Activated naive CD4-positive, alpha-beta T cell treated with anti-CD3 and anti-CD28 coated beads, Interleukin-2, amount 10 ng/mL, durations not matched to agents 7 days and 5 days (primary cell): ENCODE results near the gene CGN.

ENCODE experiments used
- CTCF ChIA-PET: fragments of 350-600 bp; sonication (Branson Sonifier 250); formaldehyde crosslinking; loops from one replicate; lab custom pipeline; 2021; ENCODE audit warnings: antibody characterized with exemption; lab: Charles Lee
- DNase-seq: peaks from one replicate; pipeline ENCODE4 v3.0.0-alpha.2; 2020
- H3K27ac Mint-ChIP-seq: one replicate; pipeline ENCODE4 v1.8.0; 2021; ENCODE audit warnings: mild to moderate bottlenecking, moderate library complexity, mixed read lengths
- H3K27me3 Mint-ChIP-seq: one replicate; pipeline ENCODE4 v1.8.0; 2021; ENCODE audit warnings: mild to moderate bottlenecking, mixed read lengths
- H3K36me3 Mint-ChIP-seq: one replicate; pipeline ENCODE4 v1.8.0; 2021; ENCODE audit warnings: mixed read lengths
- H3K4me1 Mint-ChIP-seq: one replicate; pipeline ENCODE4 v1.8.0; 2021; ENCODE audit warnings: mixed read lengths
- H3K4me3 Mint-ChIP-seq: one replicate; pipeline ENCODE4 v1.8.0; 2021; ENCODE audit warnings: mild to moderate bottlenecking, moderate library complexity, mixed read lengths
- H3K9me3 Mint-ChIP-seq: one replicate; pipeline ENCODE4 v1.8.0; 2021; ENCODE audit warnings: mixed read lengths

CGN gene

DNA sequence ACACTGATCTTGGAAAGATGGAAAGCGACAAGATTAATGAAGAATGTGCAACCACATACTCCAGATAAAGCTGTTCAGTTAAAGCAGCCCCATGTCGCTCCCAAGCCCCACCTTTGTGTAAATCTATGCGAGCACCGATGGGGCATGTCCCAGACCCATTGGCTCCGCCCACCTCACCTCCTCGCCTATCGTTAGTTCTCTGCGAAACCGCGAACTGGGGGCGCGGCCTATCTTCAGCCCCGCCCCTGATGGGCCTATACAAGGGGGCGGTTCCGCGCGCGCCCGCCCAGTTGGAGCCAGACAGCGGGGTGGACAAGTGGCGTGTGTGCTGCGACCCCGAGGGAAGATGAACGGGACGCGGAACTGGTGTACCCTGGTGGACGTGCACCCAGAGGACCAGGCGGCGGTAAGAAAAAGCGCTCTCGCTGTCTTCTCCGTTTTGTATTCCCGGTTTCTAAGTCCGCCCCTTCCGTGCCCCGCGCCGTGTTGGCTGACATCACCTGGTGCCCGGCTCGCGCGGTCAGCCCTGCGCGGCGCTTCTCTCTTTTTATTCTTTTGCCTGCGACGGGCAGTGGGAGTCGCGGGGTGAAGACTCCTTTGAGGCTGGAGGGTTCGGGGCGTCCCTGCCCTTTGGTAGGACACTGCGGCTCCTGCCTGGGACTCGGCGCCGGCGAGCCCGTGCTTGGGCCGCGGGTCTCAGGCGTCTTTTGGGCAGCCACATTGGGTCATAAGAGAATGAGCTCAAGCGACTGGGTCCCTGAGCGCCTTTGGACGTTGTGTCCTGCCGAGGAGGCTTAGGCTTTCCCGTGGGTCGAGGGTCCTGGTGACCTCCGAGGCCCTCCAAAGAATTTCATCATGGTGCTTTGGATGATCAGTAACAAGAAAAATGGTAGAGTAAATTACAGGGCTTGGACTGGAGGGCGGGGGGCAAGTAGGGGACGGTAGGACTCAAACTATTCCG, 29.1 kb downstream of the CGN start, which contains the start of gene TUFT1:
Gene TUFT1 (plus strand): TSS at position 289 of the 961 bp plus-strand sequence. CDS start 58 bp downstream, at position 347.
- H3K9me3 Mint-ChIP-seq, result no peaks in the 10 kb centered on the region
- H3K4me3 Mint-ChIP-seq, result peak within 1 kb of the TSS; percentile 87
- CTCF ChIA-PET, result interaction anchor here (1.3 to 1.6 kb wide), 4 partner anchors 54 to 296 kb away, joined by 4 to 6 read pairs (median 6); partner anchors contain the start of gene TDRKH
- no peaks in the 10 kb centered on the region for H3K36me3 Mint-ChIP-seq
- H3K27me3 Mint-ChIP-seq, result peaks cover 38% of the 10 kb centered on the region
- peak within 1 kb of the TSS; percentile 70 for H3K27ac Mint-ChIP-seq
- peaks cover 26% of the 10 kb centered on the region for H3K4me1 Mint-ChIP-seq
- DNase-seq, result peak; percentile 96

DNA sequence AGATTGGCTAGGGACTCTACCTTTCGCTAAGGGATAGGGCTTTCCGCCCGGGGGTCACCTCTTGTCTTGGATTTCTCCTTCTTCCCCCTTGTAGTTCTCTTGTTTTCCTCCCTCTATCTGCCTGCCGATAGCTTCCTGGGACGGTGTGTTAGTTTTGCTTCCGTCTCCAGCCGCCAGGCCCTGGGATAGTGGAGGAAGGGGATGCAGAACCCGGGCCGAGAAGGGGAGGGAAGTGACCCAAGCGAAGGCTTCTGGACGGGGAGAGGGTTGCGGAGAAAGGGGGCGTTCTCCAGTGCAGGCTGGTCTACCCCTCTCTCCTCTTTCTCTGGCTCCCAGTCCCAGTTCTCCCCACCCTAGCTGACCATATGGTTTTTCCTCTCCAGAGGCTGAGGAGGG, 29.8 kb downstream of the CGN start:
- CTCF ChIA-PET, result interaction anchor here (1.6 kb wide), 1 partner anchor 53 kb away, joined by 5 read pairs; no protein-coding TSS in a partner anchor
- H3K4me3 Mint-ChIP-seq, result peak overlapping the region; percentile 87
- H3K9me3 Mint-ChIP-seq, result no peaks in the 10 kb centered on the region
- peaks cover 31% of the 10 kb centered on the region for H3K27me3 Mint-ChIP-seq
- DNase-seq, result peak; percentile 27
- no peaks in the 10 kb centered on the region for H3K36me3 Mint-ChIP-seq
- H3K4me1 Mint-ChIP-seq, result peaks cover 26% of the 10 kb centered on the region
- H3K27ac Mint-ChIP-seq, result peak overlapping the region; percentile 7

DNA sequence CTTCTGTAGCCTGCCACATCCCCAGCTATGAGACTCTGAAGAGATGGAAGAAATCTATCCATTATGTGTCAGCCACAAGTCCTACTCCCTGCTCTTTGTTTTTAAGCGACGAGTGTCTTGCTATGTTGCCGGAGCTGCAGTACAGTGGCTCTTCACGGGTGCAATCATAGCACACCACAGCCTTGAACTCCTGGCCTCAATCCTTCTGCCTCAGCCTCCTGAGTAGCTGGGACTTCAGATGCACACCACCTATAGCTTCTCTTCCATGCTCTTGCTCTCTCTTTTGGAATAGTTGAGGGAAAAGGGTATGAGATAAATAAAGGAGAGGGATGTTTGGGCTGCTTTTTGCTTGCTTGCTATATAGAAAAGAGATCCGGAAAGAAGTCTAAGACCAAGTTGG, 30.6 kb downstream of the CGN start:
- Mint-ChIP-seq H3K36me3 (no peaks in the 10 kb centered on the region), H3K4me3 (peak overlapping the region; percentile 87), H3K27me3 (peaks cover 31% of the 10 kb centered on the region), H3K4me1 (peaks cover 26% of the 10 kb centered on the region), H3K27ac (no peak overlapping the region), H3K9me3 (no peaks in the 10 kb centered on the region)
- CTCF ChIA-PET, result interaction anchor here (1.1 to 1.6 kb wide), 2 partner anchors 18 to 52 kb away, joined by 5 read pairs; no protein-coding TSS in a partner anchor
- DNase-seq, result no peak

DNA sequence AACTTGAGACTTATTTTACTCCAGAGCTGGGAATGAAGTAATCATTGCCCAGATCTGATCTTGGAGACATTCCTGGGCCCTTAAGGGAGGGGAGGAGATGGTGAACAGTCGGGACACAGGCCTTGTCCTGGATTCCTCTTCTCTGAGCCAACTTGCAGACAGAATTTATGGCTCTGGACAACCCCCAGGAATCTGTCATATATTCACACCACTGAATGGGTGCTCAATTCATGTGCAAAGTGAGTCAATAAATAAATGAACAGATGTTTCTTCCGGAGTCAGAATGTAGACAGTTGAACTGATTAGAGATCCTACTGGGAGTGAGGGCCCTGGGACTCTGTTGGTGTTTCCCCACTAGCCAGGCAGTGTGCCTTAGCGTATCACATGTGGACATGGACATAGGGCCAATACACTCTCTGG, 31.5 kb downstream of the CGN start:
- no peak for DNase-seq
- H3K27ac Mint-ChIP-seq, result no peak overlapping the region
- H3K36me3 Mint-ChIP-seq, result no peaks in the 10 kb centered on the region
- no peaks in the 10 kb centered on the region for H3K9me3 Mint-ChIP-seq
- peaks cover 31% of the 10 kb centered on the region for H3K27me3 Mint-ChIP-seq
- CTCF ChIA-PET, result no interaction called here
- no peak overlapping the region for H3K4me3 Mint-ChIP-seq
- H3K4me1 Mint-ChIP-seq, result peaks cover 33% of the 10 kb centered on the region

DNA sequence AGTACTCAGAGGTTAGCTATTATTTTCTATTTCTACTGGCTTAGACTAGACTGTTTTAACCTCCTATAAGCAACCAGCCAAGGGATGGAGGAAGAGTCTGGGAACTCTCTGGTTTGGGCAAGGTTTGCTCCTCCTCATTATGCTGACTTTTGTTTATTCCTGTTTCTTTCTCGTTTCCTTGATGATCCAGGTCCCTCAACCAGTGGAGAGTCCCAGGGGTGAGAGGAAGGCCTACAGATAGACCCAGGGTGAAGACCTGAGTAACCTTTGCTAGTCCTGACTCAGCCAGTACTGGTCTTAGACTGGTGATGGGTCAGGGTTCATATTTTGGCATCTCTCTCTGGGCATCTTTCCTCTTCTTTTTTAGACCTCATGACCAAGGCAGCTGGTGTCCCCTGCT, 34.4 kb downstream of the CGN start:
- Mint-ChIP-seq H3K4me3 (no peak overlapping the region), H3K27ac (no peak overlapping the region), H3K27me3 (peaks cover 25% of the 10 kb centered on the region), H3K36me3 (no peaks in the 10 kb centered on the region), H3K9me3 (no peaks in the 10 kb centered on the region), H3K4me1 (peaks cover 23% of the 10 kb centered on the region)
- no peak for DNase-seq
- CTCF ChIA-PET, result interaction anchor here (1.1 kb wide), 1 partner anchor 132 kb away, joined by 4 read pairs; no protein-coding TSS in a partner anchor

DNA sequence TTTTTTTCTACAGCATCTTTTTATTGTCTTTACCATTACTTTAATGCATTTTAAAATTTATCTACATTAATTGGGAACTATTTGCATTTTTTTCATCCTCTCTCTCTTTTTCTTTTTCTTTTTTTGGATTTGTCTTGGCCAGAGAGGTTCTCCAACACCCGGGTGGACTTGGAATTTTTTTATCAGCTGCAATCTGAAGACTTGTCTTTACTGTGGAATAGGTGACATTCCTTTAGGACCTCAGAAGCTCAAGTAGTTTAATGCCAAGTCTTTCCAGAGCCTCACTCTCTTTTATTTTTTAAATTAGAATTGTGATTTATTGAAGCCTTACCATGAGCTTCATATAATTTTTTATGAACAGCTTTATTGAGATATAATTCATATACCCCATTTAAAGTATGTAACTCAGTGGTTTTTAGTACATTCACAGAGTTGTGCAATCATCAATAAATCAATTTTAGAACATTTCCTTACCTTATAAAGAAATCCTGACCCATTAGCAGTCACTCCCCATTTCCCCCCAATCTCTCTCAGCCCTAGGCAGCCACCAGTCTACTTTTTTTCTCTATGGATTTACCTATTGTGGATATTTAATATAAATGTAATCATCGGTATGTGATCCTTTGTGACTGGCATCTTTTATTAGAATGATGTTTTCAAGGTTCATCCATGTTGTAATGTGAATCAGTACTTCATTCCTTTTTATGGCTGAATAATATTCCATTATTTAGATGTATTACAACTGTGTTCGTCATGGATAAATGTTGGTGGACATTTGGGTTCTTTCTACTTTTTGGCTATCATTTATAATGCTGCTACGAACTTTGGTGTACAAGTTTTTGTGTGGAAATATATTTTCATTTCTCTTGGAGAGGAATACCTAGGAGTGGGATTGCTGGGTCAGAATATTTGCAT, 35.1 kb downstream of the CGN start:
- Mint-ChIP-seq H3K9me3 (no peaks in the 10 kb centered on the region), H3K4me1 (peaks cover 16% of the 10 kb centered on the region), H3K27ac (no peak overlapping the region), H3K4me3 (no peak overlapping the region), H3K36me3 (no peaks in the 10 kb centered on the region), H3K27me3 (peaks cover 18% of the 10 kb centered on the region)
- CTCF ChIA-PET, result interaction anchor here (1.1 kb wide), 1 partner anchor 132 kb away, joined by 4 read pairs; no protein-coding TSS in a partner anchor
- DNase-seq, result no peak

DNA sequence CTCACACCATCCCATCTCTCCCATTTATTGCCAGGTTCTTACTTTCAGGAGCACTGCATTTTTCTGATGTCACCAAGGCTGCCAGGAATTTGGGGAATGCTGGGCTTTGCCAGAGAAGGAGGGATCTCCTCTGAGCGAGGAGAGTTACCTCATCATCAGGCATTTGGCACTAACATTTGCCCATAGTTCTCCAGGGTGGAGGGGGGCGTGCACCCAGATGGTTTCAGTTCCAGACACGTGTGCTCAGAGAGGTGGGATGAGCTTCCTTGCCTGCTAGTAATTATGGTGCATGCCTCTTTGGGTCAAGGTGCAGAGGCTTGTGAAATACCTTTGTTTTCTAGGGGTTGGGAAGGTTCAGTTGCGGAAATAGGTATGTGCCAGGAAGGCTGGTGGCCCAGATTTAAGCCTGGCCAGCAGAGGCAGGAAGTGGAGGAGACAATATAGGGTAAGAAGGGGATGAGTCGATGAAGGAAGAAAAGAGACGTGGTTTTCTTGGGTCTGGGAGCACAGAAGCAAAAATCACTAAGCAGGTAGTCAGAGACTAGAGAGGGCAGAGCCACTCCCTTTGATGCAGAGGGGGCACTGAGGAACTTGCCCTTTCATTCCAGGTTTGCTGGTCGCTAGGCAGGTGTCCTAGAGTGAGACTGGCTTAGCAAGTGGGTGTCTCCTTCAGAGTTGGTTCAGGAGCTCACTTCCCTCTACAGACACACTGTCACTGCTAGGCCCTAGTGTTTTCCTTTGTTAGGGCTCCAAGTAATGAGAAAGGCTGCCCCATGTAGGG, 36.1 kb downstream of the CGN start:
- no peak for DNase-seq
- H3K36me3 Mint-ChIP-seq, result no peaks in the 10 kb centered on the region
- H3K9me3 Mint-ChIP-seq, result no peaks in the 10 kb centered on the region
- no peak overlapping the region for H3K4me3 Mint-ChIP-seq
- peaks cover 9% of the 10 kb centered on the region for H3K4me1 Mint-ChIP-seq
- peaks cover 8% of the 10 kb centered on the region for H3K27me3 Mint-ChIP-seq
- CTCF ChIA-PET, result interaction anchor here (1.4 kb wide), 1 partner anchor 12 kb away, joined by 3 read pairs; no protein-coding TSS in a partner anchor
- H3K27ac Mint-ChIP-seq, result no peak overlapping the region

DNA sequence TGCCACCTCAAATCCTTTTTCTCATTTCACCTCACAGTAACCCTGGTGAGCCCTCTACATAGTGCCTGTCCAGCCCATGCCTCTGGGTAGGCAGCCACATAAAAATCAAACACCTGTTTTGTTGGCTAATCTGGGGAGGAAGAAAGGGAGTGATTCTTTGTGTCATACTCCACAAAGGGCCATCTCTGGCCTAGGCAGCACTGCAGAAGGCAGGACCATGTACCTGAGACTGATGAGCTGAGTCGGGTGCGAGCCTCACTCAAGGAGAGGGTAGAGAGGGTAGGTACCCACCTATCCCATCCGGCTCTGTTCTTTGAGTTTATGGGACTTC, 36.7 kb downstream of the CGN start:
- CTCF ChIA-PET, result interaction anchor here (1.4 kb wide), 1 partner anchor 13 kb away, joined by 3 read pairs; no protein-coding TSS in a partner anchor
- H3K4me3 Mint-ChIP-seq, result no peak overlapping the region
- H3K9me3 Mint-ChIP-seq, result no peaks in the 10 kb centered on the region

DNA sequence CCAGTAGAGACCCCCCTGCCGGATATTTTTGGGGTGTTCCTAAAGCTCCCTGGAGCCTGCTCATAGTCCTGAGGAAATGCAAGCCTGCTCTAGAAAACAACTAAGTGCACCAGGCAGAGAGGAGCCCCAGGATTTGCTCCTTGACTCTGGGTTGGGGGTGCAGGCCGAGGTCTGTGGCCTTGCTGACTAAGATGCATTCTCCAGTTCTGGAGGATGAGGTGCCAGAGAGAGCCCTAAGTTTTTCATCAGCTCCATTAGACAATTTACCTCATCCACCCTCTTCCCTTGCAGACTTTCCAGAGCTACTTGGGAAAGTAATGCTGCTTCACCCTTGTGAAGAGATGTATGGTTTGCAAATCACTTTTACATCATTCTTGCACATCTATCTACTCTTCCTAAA, 38.0 kb downstream of the CGN start:
- Mint-ChIP-seq H3K27me3 (peaks cover under 1% of the 10 kb centered on the region), H3K27ac (no peak overlapping the region), H3K9me3 (no peaks in the 10 kb centered on the region), H3K36me3 (no peaks in the 10 kb centered on the region), H3K4me3 (no peak overlapping the region), H3K4me1 (peaks cover 9% of the 10 kb centered on the region)
- CTCF ChIA-PET, result interaction anchor here (0.8 to 2.2 kb wide), 2 partner anchors 17 to 185 kb away, joined by 3 to 6 read pairs; no protein-coding TSS in a partner anchor
- DNase-seq, result no peak

More for the DNA sequence above, 36.7 kb downstream of the CGN start:
- H3K27ac Mint-ChIP-seq, result no peak overlapping the region
- H3K36me3 Mint-ChIP-seq, result no peaks in the 10 kb centered on the region
- H3K4me1 Mint-ChIP-seq, result peaks cover 9% of the 10 kb centered on the region
- no peak for DNase-seq
- peaks cover 8% of the 10 kb centered on the region for H3K27me3 Mint-ChIP-seq

DNA sequence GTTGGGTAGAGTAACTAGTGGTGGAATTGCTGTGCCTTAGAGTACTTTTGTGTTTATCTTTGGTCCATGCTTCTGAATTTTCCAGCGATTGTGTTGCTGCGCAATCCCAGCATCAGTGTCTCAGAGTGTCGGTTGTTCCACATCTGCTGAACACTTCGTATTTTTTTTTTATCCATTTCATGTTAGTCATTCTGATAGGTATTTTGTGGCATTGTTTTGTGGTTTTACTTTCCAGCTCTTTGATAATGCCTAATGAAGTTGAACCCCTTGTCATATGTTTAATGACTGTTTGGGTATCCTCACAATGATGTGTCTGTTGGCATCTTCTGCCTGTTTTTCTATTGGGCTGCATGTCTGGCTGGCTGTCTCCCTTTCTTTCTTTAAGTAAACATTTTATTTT, 42.5 kb downstream of the CGN start:
- Mint-ChIP-seq H3K9me3 (no peaks in the 10 kb centered on the region), H3K27ac (no peak overlapping the region), H3K4me3 (no peak overlapping the region), H3K27me3 (peaks cover 9% of the 10 kb centered on the region), H3K36me3 (no peaks in the 10 kb centered on the region), H3K4me1 (peaks cover 2% of the 10 kb centered on the region)
- CTCF ChIA-PET, result no interaction called here
- DNase-seq, result no peak

DNA sequence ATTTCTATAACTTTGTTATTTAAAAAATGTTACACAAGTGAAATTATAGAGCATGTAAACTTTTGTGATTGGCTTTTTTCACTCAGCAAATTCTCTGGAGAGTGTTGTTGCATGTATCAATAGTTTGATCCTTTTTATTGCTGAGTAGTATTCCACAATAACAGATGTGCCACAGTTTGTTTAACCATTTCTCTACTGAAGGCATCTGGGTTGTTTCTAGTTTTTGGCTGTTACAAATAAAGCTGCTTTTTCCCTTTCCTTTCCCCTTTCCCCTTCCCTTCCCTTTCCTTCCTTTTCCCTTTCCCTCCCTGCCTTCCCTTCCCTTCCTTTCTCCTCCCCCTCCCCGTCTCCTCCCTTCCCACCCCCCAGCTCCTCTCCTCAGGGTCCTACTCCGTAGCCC, 44.9 kb downstream of the CGN start:
- Mint-ChIP-seq H3K36me3 (no peaks in the 10 kb centered on the region), H3K4me1 (peaks cover 2% of the 10 kb centered on the region), H3K9me3 (no peaks in the 10 kb centered on the region), H3K27me3 (peaks cover 9% of the 10 kb centered on the region), H3K4me3 (no peak overlapping the region), H3K27ac (no peak overlapping the region)
- CTCF ChIA-PET, result interaction anchor here (1.6 kb wide), 1 partner anchor 38 kb away, joined by 4 read pairs; no protein-coding TSS in a partner anchor
- no peak for DNase-seq

DNA sequence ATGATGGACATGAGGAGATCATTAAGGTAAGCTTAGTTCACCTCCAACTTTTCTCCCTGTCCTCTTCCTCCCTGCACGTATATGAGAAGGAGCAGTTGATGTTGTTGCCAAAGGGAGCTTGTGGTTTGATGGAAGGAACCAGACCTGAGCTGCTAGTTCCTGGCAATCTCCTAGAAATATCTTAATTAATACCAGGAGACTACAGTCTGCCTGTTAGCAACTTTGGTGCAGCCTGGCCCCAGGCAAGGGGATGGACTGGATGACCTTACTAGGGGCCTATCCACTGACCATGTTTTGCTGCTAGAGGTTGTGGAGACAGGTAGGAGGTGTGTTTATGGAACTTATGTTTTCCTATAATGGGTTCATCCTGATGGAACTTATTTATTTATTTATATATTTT, 51.5 kb downstream of the CGN start:
- CTCF ChIA-PET, result interaction anchor here (0.8 to 1.1 kb wide), 2 partner anchors 25 to 31 kb away, joined by 3 to 4 read pairs; no protein-coding TSS in a partner anchor

DNA sequence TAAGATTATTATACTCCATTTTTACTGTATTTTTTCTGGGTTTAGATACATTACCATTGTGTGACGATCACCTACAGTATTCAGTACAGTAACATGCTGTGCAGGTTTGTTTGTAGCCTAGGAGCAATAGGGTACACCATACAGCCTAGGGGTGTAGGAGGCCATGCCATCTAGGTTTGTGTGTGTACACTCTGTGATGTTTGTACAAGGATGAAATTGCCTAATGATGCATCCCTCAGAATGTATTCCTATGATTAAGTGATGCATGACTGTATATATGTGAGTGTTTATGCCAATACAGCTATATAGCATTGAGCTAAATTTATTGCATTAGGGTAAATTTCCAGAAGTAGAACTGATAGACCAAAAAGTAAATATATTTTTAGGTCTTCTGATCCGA, 52.2 kb downstream of the CGN start:
- no peaks in the 10 kb centered on the region for H3K36me3 Mint-ChIP-seq
- no peak overlapping the region for H3K4me3 Mint-ChIP-seq
- no peak overlapping the region for H3K27ac Mint-ChIP-seq
- CTCF ChIA-PET, result interaction anchor here (0.8 kb wide), 1 partner anchor 30 kb away, joined by 3 read pairs; no protein-coding TSS in a partner anchor
- no peaks in the 10 kb centered on the region for H3K9me3 Mint-ChIP-seq
- H3K4me1 Mint-ChIP-seq, result peaks cover 2% of the 10 kb centered on the region
- peaks cover 4% of the 10 kb centered on the region for H3K27me3 Mint-ChIP-seq
- DNase-seq, result no peak

More for the DNA sequence above, 51.5 kb downstream of the CGN start:
- Mint-ChIP-seq H3K4me1 (no peaks in the 10 kb centered on the region), H3K27me3 (peaks cover 5% of the 10 kb centered on the region), H3K27ac (no peak overlapping the region), H3K36me3 (no peaks in the 10 kb centered on the region), H3K4me3 (no peak overlapping the region), H3K9me3 (no peaks in the 10 kb centered on the region)
- no peak for DNase-seq
